HG03060 (cell line): ENCODE measurements around the gene CYREN.

ENCODE experiments used
- ATAC-seq: cut with Tn5 transposase; IDR thresholded peaks from one replicate; pipeline ENCODE4 v1.9.1; 2021; ENCODE audit warnings: low read depth, moderate number of reproducible peaks; ENCODE audit not compliant: unreplicated experiment

Gene CYREN

GRCh38 chr7:135117096-135117495, 53.4 kb downstream of the CYREN start:
- no peak for ATAC-seq
